Measurements from ENCODE around the gene AK6. TPM values are rescaled to one million over a fixed set of nuclear protein-coding genes. Genes with fewer than 3 reads are reported as not detected.

AK6 gene
- total and polyA plus RNA-seq, 4 donors: 17.7 to 54.6 (median 23.5) TPM

GRCh38 chr5:69317391-69317790 lies 51.9 kb downstream of the AK6 start:
- H3K4me1 ChIP-seq (ENCODE audit: control insufficient read depth in 4 of 4, insufficient read depth in 4 of 4, low read length in 3 of 4): no peaks in the 10 kb centered on the region
- no peak overlapping the region for H3K4me3 ChIP-seq (ENCODE audit: low read depth in 1 of 3, low read length in 3 of 3)
- H3K27ac ChIP-seq (ENCODE audit: low read depth in 1 of 2, low read length in 2 of 2): no peak overlapping the region
- no peaks in the 10 kb centered on the region for H3K27me3 ChIP-seq (ENCODE audit: control insufficient read depth in 4 of 4, insufficient read depth in 4 of 4, low read length in 3 of 4)
- peaks cover 2 to 21% (median 12%) of the 10 kb centered on the region in 4 donors for H3K36me3 ChIP-seq (ENCODE audit: control insufficient read depth in 4 of 4, insufficient read depth in 3 of 4, low read depth in 1 of 4, low read length in 3 of 4)
- 81% methylated on average over 4 of the region's 4 CpGs for WGBS
- H3K9me3 ChIP-seq (ENCODE audit: control insufficient read depth in 4 of 4, low read length in 3 of 4): no peaks in the 10 kb centered on the region
- H3K9ac ChIP-seq (ENCODE audit: low read depth in 1 of 2, low read length in 2 of 2): no peak overlapping the region
- no peak for TF ChIP-seq HNF4G (IDR thresholded peaks at IDR 0.05)
- no peak for TF ChIP-seq FOXA1 (IDR thresholded peaks at IDR 0.05)
- TF ChIP-seq RXRA (IDR thresholded peaks at IDR 0.05): no peak
- no peak for TF ChIP-seq FOXA2 (IDR thresholded peaks at IDR 0.05)
- TF ChIP-seq RAD21 (IDR thresholded peaks at IDR 0.05): no peak
- TF ChIP-seq CTCF (IDR thresholded peaks at IDR 0.05; ENCODE audit: low read depth, low read length, missing input control): no peak
- TF ChIP-seq GABPA (IDR thresholded peaks at IDR 0.05 in 1 of 2, conservative IDR thresholded peaks at IDR 0.05 in 1 of 2): no peak
- TF ChIP-seq, protein P1, sequence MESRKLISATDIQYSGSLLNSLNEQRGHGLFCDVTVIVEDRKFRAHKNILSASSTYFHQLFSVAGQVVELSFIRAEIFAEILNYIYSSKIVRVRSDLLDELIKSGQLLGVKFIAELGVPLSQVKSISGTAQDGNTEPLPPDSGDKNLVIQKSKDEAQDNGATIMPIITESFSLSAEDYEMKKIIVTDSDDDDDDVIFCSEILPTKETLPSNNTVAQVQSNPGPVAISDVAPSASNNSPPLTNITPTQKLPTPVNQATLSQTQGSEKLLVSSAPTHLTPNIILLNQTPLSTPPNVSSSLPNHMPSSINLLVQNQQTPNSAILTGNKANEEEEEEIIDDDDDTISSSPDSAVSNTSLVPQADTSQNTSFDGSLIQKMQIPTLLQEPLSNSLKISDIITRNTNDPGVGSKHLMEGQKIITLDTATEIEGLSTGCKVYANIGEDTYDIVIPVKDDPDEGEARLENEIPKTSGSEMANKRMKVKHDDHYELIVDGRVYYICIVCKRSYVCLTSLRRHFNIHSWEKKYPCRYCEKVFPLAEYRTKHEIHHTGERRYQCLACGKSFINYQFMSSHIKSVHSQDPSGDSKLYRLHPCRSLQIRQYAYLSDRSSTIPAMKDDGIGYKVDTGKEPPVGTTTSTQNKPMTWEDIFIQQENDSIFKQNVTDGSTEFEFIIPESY (IDR thresholded peaks at IDR 0.05): no peak
- no peak for TF ChIP-seq YY1 (IDR thresholded peaks at IDR 0.05)
- no peak for TF ChIP-seq MAX (IDR thresholded peaks at IDR 0.05)
- no peak for TF ChIP-seq SP1 (IDR thresholded peaks at IDR 0.05)
- no peak for TF ChIP-seq REST (IDR thresholded peaks at IDR 0.05)
- TF ChIP-seq HNF4A (conservative IDR thresholded peaks at IDR 0.05): no peak
- TF ChIP-seq NR2F2 (IDR thresholded peaks at IDR 0.05): no peak
- no peak for TF ChIP-seq EGR1 (IDR thresholded peaks at IDR 0.05; ENCODE audit: low read depth in 2 of 2)
- no peak for TF ChIP-seq TAF1 (conservative IDR thresholded peaks at IDR 0.05)
- TF ChIP-seq JUND (IDR thresholded peaks at IDR 0.05): no peak
- TF ChIP-seq ATF3 (IDR thresholded peaks at IDR 0.05): no peak
- DNase-seq (ENCODE audit: low spot score): no peak
